Embryonic facial prominence (tissue), 1 donor: ENCODE measurements around the gene SRSF9.
"Not testable (repeated sequence)": the region's sequence is repeated elsewhere in the genome, so short reads cannot be mapped to it uniquely, and the experiment has no call there.

ENCODE experiments used
- DNase-seq: peaks from one replicate; pipeline ENCODE4 v3.0.0-alpha.2; 2016; ENCODE audit errors: extremely low spot score

SRSF9 gene

DNA sequence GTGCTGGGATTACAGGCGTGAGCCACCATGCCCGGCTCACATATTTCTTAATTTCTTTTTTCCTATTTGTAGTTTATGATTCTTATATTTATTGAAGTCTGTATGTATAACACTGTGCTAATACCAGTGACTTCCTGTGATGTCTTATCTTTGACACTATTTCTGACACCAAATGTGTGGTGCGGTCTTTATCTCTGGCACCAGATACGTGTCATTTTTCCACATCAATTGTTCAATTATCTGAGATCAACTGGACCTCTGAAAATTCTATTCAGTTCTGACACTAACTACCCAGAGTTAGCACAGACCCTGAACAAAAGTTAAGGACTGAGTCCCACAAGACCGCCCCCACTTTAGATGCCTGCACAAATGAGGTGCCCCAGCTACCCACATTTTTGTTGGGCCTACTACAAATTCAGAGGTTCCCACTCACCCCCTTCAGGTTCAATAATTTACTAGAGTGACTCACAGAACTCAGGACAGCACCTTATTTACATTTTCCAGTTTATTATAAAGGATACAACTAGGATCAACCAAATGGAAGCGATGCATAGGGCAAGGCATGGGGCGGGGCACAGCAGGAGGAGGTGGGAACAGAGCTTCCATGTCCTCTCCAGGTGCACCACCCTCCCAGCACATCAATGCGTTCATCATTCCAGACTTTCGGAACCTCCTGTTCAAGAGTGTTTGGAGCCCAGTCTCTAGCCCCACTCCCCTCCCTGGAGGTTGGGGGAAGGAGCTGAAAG lies 11.6 kb upstream of the SRSF9 start:
- DNase-seq = no peak

DNA sequence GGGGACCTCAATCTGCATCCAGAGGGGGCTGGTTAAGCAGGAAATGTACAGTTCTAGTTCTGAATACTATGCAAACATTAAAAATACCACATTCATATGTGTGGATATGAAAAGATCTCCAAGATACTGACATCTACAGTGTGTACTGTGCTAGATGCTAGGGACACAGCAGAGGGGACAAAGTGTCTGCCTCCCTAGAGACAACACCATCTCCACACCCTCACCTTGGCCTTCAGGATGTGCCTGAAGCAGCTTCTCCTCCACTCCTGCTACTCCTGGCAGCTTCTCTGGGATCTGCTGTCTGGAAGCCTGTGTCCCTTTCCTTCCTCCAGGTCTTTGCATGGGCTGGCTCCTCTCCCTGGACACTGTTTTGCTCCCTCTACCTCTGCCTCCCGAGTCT lies 10.7 kb upstream of the SRSF9 start:
- DNase-seq = no peak

GRCh38 chr12:120479458-120479857 lies 9.9 kb upstream of the SRSF9 start:
- no peak for DNase-seq

DNA sequence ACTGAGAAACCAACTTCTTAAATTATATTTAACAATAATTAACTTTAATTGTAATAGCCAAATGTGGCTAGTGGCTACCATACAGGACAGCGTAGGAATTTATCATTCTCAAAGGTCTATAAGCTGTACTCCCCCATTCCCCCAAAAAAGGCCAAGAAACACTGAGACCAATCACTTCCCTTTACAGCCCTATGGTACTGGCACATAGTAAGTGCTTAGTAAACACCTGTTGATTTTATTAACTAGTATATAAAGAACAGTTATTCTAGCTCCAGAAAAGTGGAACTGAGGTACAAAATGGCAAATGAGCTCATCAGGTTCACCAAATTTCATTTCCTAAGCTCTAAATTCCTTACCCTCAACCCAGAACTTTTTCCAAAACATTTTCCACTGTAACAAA lies 6.1 kb upstream of the SRSF9 start:
- DNase-seq = no peak

GRCh38 chr12:120474616-120474960 lies 5.0 kb upstream of the SRSF9 start:
- peak; percentile 20 for DNase-seq

DNA sequence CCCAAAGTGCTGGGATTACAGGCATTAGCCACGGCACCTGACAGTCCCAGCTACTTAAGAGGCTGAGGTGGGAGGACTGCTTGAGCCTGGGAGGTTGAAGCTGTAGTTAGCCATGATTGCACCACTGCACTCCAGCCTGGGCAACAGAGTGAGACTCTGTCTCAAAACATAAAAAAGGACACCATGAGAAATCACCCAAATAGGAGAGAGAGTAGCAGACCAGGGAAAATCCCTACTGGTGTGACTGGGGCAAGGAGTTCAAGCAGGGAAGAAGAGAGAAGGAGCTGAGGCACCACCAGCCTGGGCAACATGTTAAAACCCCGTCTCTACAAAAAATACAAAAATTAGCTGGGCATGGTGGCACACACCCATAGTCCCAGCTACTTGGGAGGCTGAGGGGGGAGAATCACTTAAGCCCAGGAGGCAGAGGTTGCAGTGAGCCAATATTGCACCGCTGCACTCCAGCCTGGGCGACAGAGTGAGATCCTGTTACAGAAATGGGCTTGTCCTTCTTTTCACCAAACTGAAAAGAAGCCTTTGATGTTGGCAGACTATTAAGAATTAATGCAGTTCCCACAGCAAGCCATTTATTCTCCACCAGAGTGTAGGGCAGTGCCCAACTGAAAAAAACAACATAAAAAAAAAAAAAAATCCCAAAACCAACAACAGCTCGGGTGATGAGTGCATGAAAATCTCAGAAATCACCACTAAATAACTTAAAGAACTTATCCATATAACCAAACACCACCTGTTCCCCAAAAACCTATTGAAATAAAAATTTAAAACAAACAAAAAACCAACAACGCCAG lies 4.5 kb upstream of the SRSF9 start:
- DNase-seq = no peak

- no peak for DNase-seq
Measured at GRCh38 chr12:120472521-120472920, 3.0 kb upstream of the SRSF9 start.

DNA sequence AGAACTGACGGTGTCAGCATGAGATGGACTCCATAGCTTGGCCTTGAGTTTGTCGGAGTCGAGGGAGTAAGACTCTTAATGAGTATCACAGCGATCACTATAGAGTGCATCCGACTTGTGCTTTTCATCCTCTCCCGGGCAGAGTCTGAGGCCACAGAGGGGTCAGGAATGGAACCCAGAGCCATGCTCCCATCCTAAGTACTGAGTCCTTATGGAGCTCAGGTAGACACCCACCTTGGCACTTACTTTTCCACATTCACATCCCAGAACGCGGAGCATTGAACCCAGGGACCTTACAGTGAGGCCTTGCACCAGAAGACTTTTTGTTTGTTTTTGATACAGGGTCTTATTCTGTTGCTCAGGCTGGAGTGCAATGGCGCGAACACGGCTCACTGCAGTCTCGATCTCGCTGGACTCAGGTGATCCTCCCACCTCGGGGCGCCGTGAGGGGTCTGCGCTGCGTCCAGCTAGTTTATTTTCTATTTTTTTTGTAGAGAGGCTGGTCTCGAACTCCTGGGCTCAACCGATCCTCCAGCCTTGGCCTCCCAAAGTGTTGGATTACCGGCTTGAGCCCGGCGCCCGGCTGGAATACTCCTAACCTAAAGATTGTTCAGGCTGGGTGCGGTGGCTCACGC lies 719 bp upstream of the SRSF9 start:
- no peak for DNase-seq

- peak; percentile 47 for DNase-seq
Measured at GRCh38 chr12:120468821-120469449, 613 bp downstream of the SRSF9 start.

DNA sequence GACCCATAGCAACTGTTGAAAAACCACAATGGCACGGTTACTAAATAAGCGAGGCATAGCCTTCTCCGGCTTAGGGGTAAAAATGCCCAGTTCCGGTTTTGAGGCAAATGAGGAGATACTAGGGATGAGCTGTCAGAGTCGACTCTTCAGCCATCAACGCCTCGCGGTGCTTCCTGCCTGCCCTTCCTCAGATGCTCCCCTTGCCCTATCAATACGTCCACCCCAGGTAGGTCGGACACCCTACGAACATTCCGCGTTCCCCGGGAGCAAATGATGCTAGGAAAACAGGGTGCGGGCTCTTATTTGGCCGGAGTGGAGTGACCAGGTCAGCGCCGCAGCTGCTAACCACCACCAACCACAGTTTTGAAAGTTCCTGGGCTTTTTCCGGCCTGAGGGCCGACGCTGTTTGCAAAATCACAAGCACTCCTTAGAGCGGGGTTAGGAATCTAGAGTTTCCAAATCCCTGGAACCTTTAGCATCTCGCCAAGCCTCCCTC lies 1.2 kb downstream of the SRSF9 start:
- no peak for DNase-seq

GRCh38 chr12:120467439-120467838 lies 2.1 kb downstream of the SRSF9 start:
- no peak for DNase-seq

GRCh38 chr12:120466560-120467315 lies 2.8 kb downstream of the SRSF9 start:
- DNase-seq = no peak

GRCh38 chr12:120465756-120466155 lies 3.8 kb downstream of the SRSF9 start:
- no peak for DNase-seq

GRCh38 chr12:120463712-120464111 lies 5.8 kb downstream of the SRSF9 start:
- no peak for DNase-seq

- no peak for DNase-seq
Measured at GRCh38 chr12:120462099-120462640, 7.4 kb downstream of the SRSF9 start.

DNA sequence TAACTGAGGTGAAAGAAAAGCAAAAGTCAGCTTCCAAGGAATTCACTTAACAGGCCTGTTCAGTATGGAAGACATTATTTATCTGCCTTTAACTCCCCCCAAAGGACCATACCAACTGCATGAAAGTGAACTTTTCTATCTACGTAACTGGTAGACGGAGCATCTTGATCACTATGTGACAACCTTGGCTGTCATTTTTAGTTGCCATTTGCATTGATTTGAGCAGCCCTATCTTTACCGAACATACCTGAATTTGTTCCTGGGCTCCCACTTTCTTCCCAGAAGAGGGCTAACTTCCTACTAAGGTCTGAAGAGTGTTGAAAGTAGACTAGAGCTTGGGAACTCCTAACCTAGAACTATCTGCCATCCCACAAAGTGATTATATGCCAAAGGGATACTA lies 9.4 kb downstream of the SRSF9 start:
- no peak for DNase-seq

DNA sequence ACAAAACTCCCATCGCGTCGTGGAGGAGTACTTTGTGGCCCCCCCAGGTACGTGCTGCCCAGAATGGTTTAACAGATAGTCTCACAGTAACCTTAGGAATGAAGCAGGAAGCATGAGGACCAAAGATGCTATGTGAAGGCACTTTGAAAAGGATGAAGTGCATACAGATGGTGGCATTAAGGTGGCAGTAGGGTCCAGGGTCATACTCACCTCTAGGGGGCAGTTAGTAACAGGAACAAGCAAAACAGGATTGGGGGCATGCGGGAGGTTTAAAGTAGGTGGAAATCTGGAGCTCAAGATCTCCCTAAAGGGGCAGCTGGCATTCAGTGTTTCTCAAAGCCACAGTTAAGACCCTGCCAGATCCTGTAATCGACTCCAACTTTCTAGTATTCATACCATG lies 12.4 kb downstream of the SRSF9 start:
- no peak for DNase-seq

DNA sequence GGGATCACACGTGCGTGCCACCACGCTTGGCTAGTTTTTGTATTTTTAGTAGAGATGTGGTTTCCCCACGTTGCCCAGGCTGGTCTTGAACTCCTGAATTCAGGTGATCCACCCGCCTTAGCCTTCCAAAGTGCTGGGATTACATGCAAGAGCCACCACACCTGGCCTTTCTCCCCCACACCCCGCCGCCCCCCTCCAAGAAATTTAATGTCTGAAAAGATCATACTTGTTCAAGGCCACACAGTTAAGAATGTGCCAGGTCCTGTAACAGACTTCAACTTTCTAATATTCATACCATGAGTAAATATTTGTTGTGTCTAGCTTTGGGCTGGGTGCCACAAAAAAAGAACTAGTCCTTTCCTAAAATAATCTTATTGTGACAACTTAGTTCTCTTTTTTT lies 14.2 kb downstream of the SRSF9 start:
- DNase-seq = no peak

GRCh38 chr12:120453977-120454376 lies 15.6 kb downstream of the SRSF9 start:
- no peak for DNase-seq

DNA sequence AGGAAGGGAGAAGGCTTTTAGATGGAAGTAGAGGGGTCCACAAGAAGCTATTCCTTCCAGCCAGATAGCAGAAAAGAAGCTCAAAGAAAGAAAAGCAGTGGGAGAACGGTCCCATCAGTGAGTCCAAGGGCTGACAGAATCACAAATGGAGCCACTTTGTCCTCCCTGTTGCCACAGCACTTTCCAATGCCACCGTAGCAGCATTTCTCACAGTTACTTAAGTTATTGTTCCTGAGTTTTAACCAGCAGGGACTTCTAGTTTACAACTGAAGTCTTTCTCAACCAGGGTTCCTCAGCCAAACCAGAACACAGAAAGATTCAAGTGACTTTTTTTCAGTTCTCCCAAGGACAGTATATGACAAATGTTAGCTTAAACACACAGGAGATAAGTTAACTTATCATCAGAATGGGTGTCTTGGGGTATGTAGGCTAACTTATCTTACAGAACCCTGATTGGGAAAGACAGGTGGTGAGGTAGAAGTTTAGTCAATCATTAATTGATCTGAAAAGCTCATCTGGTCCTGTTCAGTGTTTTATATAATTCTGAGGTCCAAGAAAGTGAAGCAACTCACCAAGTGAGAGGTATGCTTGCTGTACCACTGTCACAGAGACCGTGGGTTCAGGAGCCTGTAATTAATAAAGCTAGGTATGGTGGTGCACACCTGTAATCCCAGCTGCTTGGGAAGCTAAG lies 16.3 kb downstream of the SRSF9 start:
- no peak for DNase-seq

DNA sequence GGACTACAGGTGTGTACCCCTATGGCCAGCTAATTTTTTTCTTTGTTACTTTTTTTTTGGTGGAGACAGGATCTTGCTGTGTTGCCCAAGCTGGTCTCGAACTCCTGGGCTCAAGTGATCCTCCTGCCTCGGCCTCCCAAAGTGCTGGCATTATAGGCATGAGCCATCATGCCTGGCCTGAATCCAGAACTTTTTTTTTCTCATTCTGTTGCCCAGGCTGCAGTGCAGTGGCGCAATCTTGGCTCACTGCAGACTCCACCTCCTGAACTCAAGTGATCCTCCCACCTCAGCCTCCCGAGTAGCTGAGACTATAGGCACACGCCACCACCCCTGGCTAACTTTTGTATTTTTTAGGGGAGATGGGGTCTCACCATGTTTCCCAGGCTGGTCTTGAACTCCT lies 17.0 kb downstream of the SRSF9 start:
- not testable (repeated sequence) for DNase-seq
